HG02852 (cell line): ENCODE data around the gene ESPN.
"Not testable (repeated sequence)": the region's sequence is repeated elsewhere in the genome, so short reads cannot be mapped to it uniquely, and the experiment has no call there.

Experiments
- ATAC-seq: cut with Tn5 transposase; IDR thresholded peaks from one replicate; pipeline ENCODE4 v1.9.1; 2021; ENCODE audit warnings: mild to moderate bottlenecking, moderate library complexity; ENCODE audit not compliant: unreplicated experiment

The ESPN gene

DNA sequence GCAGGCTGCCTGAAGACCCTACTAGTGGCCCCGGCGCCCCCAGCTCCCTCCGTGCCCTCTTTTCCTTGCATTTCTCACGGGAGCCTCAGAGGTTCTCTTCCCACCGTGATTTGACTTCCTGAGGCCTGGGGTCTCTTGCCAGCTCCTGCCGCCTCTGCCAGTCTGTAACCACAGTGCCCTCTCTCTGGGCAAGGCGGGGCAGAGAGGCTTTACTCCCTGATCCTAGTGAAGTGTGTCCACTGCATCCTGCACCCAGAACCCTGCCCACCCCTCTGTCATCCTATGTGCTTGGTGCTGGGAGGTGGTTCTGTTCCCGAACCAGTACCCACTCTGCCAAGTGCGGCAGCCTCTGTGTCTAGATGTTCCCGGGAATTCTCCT, 2.4 kb downstream of the ESPN start:
- ATAC-seq: no peak

- no peak for ATAC-seq
Observed at GRCh38 chr1:6427441-6428390, 3.1 kb downstream of the ESPN start.

GRCh38 chr1:6428453-6428852, 3.9 kb downstream of the ESPN start:
- ATAC-seq: not testable (repeated sequence)

- not testable (repeated sequence) for ATAC-seq
Observed at GRCh38 chr1:6429660-6430411, 5.3 kb downstream of the ESPN start.

DNA sequence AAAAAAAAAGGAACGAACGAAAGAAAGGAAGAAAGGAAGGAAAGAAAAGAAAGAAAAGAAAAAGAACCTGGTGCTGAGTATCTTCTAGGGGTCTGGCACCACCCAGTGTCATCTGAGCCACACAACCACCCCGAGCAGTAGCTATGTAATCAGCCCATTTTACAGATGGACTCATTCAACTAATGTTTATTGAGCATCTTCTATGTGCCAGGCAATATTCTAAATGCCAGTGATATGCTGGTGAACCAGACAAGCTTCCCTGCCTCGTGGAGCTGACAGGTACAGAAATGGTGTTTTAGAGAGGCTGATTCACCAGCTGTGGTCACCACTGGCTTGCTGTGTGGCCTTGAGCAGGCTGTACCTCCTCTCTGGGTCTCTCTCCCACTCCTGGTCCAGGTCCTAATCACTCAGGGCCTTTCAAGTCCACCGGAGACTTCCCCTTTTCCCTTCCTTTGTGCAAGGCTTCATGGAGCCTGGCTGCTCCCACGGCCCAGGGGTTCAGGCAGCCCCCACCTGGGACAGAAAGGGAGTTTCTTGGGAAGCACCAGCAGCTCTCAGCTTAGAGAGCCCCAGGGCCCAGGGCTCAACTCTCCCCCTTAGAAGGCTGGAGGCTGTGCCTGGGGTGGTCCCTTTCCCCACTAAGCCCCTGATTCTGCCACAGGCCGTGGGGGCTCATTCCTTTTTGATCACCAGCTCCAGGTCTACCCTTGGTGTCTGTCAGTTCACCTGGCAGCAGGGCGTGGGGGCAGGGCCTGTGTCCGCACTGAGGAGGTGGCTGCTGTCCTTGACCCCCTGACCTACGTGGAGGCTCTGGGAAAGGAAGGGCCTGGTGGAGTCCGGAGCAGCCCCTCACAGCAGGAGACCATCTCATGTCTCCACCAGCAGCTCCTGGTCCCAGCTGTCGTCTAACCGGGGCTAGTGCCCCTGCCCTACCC, 7.3 kb downstream of the ESPN start:
- not testable (repeated sequence) for ATAC-seq

GRCh38 chr1:6434186-6434585, 9.6 kb downstream of the ESPN start:
- ATAC-seq: no peak

DNA sequence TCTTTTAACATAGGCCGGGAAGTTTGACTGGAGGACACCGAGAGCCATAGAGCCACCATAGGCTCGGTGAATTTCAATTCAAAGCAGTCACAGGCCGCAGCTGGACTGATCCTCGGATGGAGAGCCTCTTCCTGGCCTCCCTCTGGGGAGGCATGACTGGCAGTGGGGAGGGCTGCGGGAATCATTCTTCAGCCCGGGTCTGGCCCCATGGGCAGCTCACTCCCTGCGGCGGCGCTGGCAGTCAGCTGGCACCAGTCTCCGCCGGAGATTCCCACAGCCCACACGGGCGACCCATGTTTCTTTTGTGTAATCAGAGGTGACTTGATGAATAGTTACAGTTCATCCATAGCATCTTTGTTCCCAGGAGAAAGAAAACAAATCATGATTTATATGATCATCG, 10.6 kb downstream of the ESPN start:
- ATAC-seq: no peak

GRCh38 chr1:6435547-6435946, 11.0 kb downstream of the ESPN start:
- no peak for ATAC-seq

- not testable (repeated sequence) for ATAC-seq
Observed at GRCh38 chr1:6436277-6436676, 11.7 kb downstream of the ESPN start.

DNA sequence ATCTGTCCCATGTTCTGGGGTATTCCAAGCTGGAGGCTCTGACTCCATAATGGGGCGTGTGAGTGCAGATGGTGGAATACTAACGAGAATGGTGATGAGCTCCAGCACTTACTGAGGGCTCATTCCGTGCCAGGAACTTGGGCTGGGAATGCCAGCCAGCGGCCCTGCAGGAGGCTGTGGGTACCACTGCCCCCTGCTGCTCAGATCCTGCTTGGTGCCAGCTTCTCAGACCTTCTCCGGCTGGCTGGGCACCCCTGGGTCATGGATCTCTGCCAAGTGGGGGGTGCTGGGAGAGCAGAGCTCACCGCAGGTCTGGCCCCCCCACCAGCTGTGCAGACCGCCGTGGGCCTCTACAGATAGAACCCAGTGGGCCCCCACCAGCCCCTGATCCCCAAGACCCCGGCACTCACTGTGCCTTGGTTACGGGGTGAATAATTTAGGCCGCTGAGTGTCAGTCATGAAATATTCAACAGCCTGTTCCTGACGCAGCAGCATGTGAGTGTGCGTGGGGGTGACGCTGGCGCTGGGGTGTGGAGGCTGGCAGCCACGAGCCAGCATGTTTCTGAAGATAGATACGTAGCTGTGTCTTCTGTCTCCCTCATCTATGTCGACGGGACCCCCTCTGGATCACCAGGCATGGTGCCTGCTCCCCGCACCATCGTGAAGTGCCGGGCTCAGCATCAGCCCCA, 12.6 kb downstream of the ESPN start:
- not testable (repeated sequence) for ATAC-seq

GRCh38 chr1:6438047-6438525, 13.5 kb downstream of the ESPN start:
- ATAC-seq: no peak

- no peak for ATAC-seq
Observed at GRCh38 chr1:6440198-6441126, 15.9 kb downstream of the ESPN start.

DNA sequence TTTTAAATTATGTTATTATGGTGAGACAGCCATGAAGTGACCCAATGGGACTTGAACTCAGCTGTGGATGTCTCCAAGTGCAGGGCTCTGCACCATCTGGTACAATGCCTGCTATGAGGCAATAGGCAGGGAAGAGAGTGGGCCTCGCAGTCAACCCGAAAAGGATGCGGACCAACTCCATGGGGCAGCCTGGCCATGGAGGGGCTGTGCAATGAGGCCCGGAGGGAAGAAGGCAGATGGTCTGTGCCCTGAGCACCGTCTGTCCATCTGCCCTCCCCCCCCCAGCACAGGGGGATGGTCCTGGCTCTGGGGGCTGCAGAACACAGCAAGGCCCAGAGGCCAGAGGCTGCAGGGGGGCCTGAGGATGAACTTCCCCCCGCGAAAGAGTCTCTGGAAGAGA, 17.0 kb downstream of the ESPN start:
- no peak for ATAC-seq

DNA sequence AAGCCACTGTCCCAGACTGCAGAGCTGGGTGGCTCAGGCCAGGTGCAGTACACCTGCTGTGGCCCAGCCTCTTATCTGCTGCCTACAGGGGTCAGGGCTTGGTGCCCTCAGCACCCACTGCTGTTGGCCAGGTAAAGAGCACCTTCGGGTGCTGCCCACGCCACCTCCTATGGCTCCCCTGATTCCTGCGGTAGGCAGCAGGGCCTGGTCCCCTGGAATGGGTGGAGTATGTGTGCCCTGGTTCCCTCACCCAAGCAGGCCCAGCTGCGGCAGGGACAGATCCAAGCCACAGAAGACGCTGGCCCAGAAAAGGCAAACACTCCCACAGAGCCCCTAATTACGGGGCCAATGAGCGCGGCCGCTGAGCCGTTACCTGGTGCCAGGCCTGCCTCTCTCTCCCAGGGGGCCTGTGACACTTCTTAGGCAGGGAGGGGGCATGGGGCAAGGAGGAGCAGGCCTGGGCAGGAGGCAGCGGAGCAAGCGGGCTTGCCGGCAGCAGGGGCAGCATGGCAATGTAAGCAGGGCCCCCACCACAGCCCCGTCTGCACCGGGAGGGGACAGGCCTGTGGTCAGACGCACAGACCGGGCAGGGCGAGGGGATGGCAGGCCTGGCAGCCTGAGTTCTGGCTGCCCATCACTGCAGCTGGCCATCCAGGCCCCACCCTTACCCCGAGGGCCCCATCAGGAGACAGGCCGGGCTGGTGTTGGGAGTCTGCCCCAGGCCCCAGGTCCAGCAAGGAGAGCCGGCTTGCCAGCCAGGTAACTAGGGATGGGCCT, 19.0 kb downstream of the ESPN start:
- no peak for ATAC-seq

- ATAC-seq: no peak
Observed at GRCh38 chr1:6444377-6444776, 19.8 kb downstream of the ESPN start.

DNA sequence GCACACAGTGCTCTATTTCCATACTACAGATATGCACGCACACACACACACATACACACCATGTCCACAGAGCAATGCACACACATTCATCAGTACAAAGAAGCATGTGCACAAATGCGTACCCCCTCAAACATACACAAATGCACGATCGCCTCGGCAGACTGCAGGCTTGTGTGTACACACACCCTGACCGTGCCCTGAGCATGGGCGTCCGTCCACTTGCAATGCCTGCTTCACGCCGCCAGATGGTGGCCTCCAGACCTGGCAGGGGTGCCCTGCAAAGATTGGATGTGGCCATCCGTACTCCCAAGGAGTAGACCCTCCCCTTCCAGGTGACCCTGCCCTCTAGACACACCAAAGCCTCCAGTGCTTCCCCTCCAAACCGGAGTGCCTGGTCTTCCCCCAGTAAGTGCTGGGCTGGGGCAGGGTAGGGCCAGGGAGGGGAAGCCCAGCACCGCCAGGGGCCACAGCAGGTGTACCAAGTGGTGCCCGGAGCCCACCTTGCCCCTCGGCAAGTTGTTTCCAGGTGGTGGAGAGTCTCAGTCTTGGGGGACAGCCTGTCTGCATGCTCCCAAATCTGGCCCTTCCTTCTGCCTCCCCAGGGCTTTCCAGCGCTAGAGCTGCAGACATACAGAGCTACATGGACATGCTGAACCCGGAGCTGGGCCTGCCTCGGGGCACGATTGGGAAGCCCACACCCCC, 20.6 kb downstream of the ESPN start:
- no peak for ATAC-seq

- not testable (repeated sequence) for ATAC-seq
Observed at GRCh38 chr1:6445929-6446328, 21.4 kb downstream of the ESPN start.

DNA sequence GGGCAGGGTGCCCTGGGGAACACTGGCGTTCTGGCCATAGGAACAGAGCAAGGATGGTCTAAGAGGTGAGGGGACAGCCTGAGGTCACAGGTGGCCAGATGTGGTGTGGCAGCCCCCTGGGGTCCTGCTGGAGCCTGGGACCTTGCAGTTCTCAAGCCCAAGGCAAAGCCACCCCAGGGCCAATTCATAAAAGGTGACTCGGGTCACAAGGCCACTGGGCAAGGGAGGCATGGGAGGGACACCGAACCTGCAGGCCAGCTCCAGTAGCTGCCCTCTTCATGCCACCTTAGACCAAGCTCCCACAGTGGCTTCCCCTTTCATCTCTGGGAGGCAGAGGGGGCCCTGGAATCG, 22.1 kb downstream of the ESPN start:
- ATAC-seq: no peak
